Erythroblast (primary cell): ENCODE results near the gene DLG2.

ENCODE experiments used
- GATA1 ChIP-seq: IDR thresholded peaks from 2 replicates; pipeline ENCODE4 v1.6.1; 2011; ENCODE audit warnings: low read depth, mild to moderate bottlenecking, control low read depth, low read length, moderate library complexity
- POLR2A ChIP-seq: IDR thresholded peaks from 2 replicates; pipeline ENCODE4 v1.6.1; 2011; ENCODE audit warnings: mild to moderate bottlenecking, low read length

- TF ChIP-seq POLR2A (no peak), GATA1 (no peak)
Observed at GRCh38 chr11:84853841-84854497, 773.2 kb downstream of the DLG2 start.
